Measurements from ENCODE around the gene KARS1. TPM values are rescaled to one million over a fixed set of nuclear protein-coding genes. Genes with fewer than 3 reads are reported as not detected.

Gene KARS1
- 129 TPM for total RNA-seq

DNA sequence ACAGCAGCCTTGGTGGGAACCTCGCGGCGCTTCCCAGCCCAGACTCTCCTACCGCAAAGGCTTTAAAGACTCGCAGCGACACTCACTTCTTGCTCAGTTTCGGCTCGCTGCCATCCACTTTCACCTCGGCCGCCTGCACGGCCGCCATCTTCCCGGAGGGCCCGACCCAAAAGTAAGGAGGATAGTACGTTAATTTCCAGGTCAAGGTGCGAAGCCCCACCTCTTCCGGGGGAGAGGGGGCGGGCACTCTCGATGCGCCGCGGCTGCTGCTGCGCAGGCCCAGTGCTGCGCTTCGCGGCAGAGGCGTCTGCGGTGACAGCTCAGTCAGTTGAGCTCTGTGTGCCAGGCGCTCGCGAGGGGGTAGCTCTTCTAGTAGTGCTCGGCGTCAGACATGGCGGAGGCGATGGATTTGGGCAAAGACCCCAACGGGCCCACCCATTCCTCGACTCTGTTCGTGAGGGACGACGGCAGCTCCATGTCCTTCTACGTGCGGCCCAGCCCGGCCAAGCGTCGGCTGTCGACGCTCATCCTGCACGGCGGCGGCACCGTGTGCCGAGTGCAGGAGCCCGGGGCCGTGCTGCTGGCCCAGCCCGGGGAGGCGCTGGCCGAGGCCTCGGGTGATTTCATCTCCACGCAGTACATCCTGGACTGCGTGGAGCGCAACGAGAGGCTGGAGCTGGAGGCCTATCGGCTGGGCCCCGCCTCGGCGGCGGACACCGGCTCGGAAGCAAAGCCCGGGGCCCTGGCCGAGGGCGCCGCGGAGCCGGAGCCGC, at the start of gene KARS1, which contains the start of gene TERF2IP:
TSS of gene KARS1 (minus strand) at position 174 of the 773 bp plus-strand sequence. CDS start at position 148, 26 bp downstream.
TSS of gene TERF2IP (plus strand) at position 282 of the 773 bp plus-strand sequence. CDS start at position 392, 110 bp downstream.
- peak; percentile 95 for DNase-seq (ENCODE audit: low spot score)

DNA sequence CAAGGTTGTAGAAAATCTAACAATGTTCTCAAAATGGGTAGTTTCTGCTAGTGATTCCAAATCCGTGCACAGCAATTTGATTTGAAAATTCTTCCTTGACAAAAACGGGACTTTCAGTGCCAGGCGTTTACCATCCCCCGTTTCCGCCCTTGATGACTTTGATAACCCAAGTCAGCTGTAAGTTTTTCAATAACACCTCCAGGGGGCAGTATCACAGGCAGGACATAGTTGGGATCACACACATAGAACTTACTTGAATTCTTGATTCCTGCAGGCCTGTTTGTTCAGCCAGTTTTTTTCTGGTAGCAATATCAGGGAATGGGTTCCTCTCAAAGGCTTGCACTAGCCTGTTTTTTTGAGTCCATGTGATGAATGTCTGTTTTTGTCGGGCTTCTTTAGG, 48.2 kb upstream of the KARS1 start:
- DNase-seq (ENCODE audit: low spot score), result no peak

DNA sequence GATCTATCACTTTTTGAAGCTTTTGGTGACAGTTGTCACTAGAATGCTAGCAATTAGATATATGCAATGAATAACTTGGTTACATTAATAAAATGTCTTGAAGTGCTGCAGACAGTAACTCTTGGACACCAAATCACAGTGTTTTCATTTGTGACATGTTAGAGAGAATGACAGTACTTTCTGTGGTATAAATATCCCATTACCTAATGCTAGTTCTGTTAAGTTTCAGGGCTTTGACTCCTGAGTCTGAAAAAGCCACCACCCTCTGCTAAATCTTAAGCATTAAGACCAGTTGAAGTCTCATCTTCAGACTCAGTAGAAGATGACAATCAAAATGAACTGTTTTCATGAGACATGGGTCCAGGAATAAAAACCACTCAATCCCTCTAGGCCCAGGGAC, 39.9 kb upstream of the KARS1 start:
- no peak for DNase-seq (ENCODE audit: low spot score)

DNA sequence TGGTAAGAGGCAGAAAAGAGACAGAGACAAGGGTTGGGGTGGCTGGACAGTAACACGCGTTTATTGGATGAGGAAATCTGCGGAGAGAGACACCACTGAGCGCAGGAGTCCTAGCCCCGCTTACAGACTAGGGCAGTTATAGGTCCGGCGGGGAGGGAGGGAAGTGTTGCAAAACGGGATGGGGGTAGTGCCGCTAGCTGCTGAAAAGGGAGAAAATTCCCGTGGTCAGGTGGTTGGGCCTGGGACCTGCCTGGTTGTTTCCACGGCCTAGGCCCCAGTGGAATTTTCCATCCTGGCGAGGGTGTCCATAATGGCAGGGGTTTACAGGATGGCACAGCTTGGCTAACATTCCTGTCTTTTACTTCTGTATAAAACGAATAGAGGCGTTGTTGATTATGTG, 34.8 kb upstream of the KARS1 start:
- no peak for DNase-seq (ENCODE audit: low spot score)

DNA sequence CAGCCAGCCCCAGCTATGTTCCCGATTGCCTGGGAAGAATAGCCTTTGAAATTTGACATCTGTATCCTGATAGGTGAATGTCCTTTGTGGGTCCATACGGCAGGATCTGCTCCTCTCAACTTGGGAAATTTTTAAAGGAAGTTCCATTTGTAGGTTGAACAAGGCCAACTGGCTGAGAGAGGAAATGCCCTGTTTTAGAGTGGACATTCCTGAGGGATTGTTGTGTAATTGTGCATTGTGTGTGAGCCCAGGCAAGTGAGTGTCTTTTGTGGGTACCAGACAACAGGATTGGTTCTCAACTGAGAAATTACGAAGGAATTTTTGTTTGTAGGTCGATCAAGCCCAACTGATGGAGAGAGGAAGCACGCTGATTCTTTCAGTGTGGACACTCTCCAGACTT, 31.9 kb upstream of the KARS1 start:
- DNase-seq (ENCODE audit: low spot score), result no peak

DNA sequence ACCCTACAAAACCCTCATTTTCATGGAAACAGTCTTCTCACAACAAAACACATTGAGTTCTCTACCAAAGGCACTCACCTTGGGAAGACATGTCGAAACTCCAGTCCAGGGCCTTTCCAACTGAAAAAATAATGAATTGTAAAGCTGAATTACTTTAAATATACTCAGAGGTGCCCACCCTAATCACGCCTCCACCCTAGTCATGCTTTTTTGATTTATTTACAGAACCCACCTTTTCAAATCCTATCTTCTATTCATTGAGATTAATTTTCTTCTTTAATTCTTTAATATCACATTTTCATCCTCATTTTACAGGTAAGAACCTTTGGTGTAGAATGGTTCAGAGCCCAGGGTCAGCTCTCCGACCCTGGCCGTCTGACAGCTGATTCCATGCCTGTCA, 29.4 kb upstream of the KARS1 start, which contains the start of gene CPHXL2:
TSS of gene CPHXL2 (minus strand) at position 101 of the 400 bp plus-strand sequence. CDS start at position 91, 10 bp downstream.
- DNase-seq (ENCODE audit: low spot score), result no peak

DNA sequence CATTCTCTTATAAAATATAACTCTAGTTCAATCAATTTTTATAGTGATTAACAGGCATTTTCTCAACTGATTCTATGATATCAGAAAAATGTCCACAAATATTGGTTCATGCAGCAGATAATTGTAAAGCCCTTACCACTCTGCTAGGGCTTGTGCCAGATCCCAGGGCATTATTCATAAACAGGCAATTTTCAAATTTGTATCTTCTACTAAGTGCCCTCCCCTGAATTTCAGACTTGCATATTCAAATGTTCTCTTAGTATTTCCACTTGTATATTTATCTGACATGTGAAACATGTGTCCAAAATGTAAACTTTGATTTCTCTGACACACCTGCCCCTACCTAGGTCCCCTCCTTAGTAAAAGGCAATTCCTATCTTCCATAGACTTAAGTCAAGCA, 20.0 kb upstream of the KARS1 start:
- DNase-seq (ENCODE audit: low spot score), result no peak

DNA sequence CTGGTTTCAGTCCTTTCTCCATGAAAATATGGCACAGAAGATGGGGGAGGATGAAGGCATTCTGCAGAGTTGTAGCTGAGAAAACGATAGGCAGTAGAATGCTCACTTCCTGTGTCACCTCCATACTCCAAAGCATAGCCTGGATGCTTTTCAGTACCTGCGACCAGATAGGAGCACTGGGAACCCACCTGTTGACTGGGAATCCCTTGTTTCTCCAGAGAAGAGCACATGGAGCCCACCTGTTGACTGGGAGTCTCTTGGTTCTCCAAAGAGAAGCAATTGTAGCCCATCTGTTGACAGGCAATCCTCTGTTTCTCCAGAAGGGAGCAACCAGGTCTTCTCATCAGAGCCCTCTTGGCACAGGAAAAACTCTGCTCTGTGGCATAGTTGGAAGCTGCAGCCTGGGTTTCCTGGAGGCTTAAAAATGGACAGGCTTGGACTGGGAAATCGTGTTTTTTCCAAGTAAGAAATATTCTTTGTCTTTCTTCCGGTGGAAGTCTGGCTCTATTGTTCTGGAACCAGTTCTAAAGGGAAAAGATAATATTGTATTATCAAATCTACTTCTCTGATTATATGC, 13.3 kb upstream of the KARS1 start:
- DNase-seq (ENCODE audit: low spot score), result no peak

DNA sequence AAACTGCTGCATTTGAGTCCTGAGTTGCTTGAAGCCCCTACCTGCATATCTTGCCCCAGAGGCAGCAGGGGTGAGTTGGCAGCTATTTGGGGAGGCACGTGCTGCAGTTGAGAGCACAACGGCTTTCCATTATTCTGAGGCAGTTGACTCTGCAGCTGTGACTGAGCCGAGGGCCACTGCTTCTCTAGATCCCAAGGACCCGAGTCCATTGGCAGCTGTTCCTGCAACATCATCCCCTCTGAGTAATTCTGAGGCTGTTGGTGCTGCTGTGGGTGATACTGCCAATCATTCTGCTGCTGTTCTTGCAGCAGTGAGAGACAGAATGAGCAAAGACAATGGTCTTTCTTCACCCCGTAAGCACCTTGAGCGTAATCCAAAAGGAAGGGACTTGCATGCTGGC, 12.9 kb upstream of the KARS1 start:
- no peak for DNase-seq (ENCODE audit: low spot score)

DNA sequence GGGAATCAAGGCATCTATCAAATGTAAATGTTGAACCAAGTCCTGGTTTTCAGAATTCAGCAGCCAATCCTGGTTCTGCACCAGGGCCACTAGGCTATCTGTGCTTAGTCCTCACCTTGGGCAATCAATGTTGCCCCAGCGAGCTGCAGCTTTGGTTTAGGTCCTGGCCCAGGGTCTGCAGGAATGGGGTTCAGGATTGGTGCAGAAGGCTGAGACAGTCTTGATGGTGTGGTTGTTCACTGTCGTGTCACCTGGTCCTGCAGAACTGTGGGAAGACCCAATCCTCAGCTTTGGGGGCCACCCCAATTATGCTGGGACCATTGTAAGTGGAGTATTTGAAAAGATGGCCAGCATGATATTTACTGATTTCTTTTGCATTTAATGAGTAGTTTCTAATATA, 10.7 kb upstream of the KARS1 start:
- no peak for DNase-seq (ENCODE audit: low spot score)

DNA sequence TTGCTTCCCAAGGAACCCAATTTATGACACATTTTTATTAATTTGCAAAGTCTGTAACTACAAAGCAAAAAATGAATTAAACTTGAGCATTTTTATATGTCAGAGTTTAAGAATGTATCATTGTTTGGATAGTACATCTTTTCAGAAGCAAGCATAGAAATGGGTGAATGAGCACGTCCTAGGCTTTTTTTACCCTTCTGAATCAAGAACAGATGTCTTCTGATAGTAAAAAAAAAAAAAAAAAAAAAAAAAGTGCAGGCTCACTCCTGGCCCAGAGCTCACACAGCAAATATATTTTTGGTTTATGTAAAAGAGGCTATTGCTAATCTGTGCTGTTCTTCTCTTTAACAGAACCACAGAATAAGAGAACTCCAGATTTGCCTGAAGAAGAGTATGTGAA, 6.5 kb upstream of the KARS1 start:
- DNase-seq (ENCODE audit: low spot score), result no peak

DNA sequence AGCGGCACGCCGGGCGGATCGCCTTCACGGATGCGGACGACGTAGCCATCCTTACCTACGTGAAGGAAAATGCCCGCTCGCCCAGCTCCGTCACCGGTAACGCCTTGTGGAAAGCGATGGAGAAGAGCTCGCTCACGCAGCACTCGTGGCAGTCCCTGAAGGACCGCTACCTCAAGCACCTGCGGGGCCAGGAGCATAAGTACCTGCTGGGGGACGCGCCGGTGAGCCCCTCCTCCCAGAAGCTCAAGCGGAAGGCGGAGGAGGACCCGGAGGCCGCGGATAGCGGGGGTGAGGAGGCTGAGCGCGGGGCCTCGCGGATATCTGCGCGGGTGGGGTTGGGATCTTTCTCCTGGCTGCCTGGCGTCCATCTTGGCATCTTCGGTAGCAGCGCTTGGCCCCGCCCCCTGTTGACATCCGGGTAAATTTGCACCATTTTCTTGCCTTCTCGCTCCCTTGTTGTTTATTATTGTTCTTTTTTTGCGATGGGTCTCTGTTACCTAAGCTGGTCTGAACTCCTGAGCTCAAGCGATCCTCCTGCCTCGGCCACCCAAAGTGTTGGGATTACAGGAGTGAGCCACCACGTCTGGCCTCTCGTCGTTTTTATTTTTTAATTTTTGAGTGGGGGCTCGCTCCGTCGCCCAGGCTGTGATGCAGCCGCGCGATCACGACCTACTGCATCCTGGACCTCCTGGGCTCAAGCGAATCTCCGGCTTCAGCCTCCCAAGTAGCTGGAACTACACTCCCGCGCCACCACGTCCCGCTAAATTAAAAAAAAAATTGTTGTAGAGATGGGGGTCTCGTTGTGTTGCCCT, 1.0 kb upstream of the KARS1 start:
- DNase-seq (ENCODE audit: low spot score), result peak; percentile 89

DNA sequence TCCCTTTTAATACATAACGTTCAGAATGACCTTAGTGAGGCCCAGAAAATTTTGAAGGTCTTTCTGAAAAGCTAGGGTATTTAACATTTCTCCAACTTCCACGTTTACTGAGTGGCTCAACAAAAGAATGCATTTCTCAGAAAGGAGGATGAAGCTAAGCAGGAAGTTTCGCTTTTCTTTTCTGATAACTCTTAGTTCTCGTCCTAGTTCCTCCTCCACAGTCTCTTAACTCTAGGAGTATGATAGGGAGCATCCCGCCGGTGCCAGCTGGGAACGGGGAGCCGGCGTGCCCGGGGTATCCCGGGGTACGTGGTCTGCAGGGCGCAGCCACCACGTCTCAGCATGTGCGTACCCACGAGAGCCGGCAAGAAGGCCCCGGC, 363 bp downstream of the KARS1 start:
- DNase-seq (ENCODE audit: low spot score), result no peak

DNA sequence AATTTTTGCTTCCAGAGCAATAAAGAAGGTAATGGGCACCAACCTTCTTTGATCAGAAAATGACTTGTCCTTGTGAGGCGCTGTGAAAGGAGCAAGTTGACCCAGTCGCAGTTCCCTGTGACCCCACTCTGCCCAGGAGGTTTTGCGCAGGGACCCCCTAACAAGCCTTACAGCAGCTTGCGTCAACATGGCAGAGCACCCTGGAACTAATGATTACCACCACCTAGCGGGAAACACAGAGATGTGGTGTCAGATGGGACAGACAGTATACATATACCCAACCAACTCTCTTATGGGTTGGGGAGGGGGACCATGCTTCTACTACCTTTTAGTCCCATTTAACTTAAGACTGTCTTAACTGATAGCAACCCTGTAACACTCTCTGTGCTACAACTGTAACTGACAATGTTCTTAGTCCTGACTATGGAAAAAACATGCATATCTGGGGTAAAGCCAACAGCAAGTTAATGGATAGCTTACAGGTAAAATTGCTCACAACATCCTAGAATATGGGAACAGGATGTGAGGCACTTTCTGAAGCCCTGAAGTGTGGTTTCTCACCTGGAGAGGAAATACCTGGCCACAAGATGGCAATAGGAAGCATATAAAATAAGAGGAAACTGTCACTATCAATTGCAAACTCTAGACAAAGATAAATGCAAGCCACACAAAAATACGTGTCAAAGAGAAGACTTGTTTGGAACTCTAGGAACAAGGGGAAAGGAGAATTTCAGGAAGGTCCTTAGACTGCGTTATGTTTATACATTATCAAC, 3.0 kb downstream of the KARS1 start:
- no peak for DNase-seq (ENCODE audit: low spot score)

DNA sequence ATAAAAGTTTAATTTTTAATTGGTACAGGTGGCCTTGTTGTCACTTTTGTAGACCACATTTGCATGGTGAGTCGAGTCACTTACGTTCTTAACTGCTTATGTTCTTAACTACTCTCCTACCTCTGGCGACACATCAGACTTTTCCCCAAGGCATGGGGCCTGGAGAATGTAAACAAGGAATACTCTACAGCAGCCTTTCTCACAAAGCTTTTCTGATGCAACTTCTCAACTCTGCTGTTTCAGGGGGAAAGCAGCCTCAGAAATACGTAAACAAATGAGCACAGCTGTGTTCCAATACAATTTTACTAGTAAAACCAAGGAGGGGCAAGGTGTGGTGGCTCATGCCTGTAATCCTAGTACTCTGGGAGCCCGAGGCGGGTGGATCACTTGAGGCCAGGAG, 6.9 kb downstream of the KARS1 start:
- DNase-seq (ENCODE audit: low spot score), result no peak

DNA sequence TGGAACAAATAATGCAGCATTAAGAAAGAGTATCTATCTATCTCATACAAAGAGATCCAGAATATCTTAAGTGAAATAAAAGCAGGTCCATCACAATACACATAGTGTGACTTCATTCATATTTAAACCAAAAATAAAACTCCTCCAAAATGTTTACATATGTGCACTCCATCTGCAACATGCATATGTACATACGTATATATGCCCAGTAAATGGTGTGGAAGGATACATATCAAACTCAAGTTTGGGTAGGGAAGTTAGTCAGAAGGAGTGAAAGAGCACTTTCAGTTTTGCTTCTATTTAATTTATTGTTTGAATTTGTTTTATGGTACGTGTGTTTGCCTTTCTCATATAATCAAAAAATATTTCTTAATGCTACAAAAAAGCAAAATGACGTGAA, 12.4 kb downstream of the KARS1 start:
- DNase-seq (ENCODE audit: low spot score), result no peak

DNA sequence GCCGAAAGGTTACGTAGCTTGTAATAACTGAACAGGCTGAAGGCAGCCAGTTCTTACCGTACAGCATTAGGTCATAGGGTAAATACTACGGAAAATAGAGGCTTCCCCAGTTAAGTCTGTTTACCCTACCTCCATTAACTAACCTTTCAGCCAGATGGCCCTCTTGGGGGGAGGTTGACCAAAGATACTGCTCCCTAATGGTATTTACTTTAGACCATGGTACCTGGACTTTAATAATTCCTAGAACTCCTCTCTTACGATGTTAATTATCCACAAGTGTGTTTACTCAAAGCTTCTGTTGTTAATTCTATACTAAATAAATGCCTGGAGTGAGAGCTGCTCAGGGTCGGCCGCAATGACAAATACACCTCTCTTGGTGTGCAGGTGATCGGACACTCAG, 14.6 kb downstream of the KARS1 start:
- DNase-seq (ENCODE audit: low spot score), result no peak

DNA sequence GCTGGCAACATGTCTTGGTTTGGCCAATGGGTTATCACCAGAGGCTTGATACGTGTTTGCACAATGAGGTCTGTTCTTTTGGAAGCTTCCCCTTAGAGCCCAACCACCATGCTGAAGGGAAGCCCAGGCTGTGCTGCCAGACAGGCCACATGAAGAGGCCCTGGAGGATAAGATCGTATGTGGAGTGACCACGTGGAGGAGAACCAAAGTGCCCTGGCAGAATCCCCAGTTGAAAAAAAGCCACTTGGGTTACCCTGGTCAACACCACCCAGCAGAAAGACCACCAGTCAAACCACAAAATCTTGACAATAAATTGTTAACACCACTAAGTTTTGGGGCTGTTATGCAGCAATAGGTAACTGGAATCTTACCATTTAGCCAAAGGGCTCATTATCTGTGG, 17.4 kb downstream of the KARS1 start:
- DNase-seq (ENCODE audit: low spot score), result no peak

DNA sequence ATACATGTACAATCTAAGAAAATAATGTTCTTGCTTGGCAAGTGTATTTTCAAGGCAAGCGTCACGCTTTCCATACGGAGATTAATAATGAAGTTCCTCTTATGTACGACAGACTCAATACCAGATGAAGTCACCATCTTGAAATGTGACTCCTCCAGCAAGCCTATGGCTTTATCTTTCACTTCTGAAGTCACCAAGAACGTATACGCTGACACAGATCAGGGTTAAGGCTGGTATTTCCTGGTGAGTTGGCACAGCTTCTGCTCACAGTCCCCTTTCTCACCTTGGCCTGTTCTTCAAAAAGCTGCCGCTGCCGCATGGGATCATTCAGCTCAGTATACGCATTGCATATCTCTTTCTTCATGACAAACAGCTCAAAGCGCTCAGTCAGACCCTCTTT, 18.3 kb downstream of the KARS1 start:
- no peak for DNase-seq (ENCODE audit: low spot score)

DNA sequence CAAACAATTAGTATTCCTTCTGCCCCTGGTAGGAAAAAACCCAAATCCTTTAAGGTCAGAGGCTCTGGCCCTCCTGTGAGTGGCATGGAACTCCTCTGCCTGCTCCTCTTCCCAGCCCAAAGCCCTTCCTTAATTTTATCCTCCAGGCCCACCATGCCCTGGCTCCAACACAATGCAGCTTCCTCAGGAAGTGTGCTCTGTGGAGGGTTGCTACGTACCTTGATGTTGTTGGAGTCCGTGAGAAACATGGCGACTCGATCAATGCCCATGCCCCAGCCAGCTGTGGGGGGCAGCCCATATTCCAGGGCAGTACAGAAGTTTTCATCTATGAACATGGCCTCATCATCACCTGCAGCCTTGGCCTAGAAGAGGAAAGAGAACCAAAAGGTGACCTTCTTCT, 19.1 kb downstream of the KARS1 start:
- DNase-seq (ENCODE audit: low spot score), result no peak

DNA sequence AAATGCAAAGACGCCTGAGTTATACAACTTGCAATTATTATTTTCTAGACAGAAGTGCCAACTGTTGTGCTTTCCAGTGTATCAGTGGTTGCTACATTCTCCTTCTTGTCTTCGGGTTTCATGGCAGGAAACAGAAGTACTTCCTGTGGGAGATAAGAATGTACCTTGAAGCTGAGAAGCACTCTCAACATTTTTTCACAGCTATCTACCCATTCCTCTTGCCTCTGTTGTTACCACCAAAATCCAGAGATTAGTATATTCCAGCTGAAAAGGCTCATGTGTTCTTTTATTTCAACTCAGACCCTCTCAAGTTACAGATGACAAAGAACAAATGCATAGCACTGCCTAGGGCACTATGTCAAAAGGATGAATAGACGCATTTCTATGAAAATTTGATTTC, 19.6 kb downstream of the KARS1 start:
- no peak for DNase-seq (ENCODE audit: low spot score)

DNA sequence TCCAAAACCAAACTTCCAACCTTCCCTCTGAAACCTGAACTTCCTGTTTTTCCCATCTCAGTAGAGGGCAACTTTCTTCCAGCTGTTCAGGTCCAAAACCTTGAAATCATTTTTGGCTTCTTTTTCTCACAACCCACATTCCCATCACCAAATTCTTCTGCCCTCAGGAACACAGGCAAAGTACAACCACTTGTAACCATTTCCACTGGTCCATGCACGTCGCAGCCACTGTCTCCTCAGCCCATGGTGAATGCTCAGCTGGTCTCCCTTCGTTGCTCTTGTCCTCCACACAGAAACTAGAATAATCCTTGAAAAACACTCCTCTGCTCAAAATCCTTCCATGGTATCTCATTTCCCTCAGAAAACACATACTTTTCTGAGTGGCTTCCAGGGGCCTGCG, 20.7 kb downstream of the KARS1 start:
- DNase-seq (ENCODE audit: low spot score), result no peak

Data from ureter (tissue), 1 donor.